GM21381 (cell line): ENCODE data around the gene PRELP.
"Not testable (repeated sequence)": the region's sequence is repeated elsewhere in the genome, so short reads cannot be mapped to it uniquely, and the experiment has no call there.

ENCODE experiments used
- ATAC-seq: cut with Tn5 transposase; IDR thresholded peaks from one replicate; pipeline ENCODE4 v1.9.1; 2021; ENCODE audit warnings: mild to moderate bottlenecking, moderate library complexity; ENCODE audit not compliant: unreplicated experiment

The PRELP gene

GRCh38 chr1:203475012-203475981, at the start of gene PRELP:
Gene PRELP, plus strand, starts transcription at chr1:203475806. Its CDS starts 7,379 bp downstream, at chr1:203483185.
- ATAC-seq = no peak

- no peak for ATAC-seq
These were observed 49.2 kb upstream of the PRELP start for GRCh38 chr1:203426366-203426765.

GRCh38 chr1:203426870-203427269, 48.7 kb upstream of the PRELP start:
- ATAC-seq = no peak

DNA sequence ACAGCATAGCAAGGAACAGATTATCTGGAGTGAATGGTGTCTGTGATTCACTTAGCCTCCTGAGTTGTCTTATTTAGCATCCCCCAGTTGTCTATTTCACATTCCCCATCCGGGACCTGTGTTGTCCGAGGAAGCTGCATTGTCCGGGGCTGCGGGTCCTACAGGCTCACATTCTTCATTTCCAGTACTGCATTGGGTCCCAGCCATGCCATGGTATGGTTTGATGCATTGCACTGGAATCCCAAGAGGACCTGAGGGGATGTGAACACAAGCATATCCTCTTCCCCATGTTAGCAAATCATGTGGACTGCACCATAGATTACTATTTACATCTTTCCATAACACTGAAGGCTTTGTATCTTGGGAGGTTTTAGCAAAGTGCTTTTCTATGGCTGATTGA, 48.2 kb upstream of the PRELP start:
- no peak for ATAC-seq

DNA sequence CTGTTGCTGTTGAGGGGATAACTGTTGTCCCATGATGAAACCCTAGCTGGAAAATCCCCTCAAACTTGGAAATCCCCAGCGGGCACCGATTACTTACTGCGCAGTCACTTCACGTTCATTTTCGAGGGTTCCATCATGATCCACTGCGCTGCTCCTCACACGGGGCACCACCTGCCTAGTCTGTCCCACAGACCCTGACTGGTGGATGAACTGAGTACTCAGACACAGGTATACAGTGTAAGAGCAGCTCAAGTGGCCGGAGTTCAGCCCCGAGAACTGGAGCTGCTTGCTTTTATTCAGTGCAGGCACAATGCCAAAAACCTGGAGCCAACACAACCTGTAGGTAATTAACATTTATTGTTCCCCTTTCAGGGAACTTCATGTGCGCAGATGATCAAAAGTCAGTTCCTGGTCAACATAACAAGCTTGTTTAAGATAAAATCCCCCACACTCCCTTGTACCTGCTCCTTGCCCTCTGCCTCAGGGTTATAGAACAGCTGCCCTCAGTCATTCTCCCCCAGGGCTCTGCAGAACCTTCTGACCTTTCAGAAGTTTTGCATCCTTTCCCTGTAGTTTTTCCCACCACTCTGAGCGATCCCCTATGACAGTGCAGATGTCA, 46.5 kb upstream of the PRELP start:
- ATAC-seq = no peak

GRCh38 chr1:203435615-203436014, 40.0 kb upstream of the PRELP start:
- ATAC-seq = no peak

DNA sequence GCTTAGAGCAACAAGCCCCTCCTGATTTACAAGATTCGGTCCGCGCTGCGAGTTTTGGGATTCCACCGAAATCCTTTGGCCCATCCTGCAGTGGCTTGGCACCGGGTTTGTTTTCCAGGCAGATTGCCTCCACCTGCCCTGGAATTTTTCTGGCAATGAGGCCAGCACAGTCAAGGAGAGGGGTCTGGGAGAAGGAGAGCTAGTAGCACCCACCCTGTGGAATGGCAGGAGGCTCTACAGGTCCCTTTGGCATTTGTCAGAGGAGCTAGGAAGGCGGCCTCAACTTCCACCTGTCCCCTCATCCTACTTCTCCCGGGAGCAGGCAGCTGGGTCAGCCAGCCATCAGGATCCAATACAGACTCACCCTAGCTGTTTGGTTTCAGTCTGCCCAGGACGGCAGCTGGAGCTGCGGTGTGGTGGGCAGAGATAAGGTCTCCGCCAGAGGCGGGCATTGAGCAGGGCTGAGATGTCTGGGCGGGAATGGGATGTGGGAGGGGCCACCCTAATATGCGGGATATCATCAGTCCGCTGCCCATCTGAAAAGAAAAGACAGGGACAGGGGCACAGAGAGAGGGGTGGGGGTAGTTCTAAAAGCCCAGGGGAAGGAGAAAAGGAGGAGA, 37.8 kb upstream of the PRELP start:
- no peak for ATAC-seq

DNA sequence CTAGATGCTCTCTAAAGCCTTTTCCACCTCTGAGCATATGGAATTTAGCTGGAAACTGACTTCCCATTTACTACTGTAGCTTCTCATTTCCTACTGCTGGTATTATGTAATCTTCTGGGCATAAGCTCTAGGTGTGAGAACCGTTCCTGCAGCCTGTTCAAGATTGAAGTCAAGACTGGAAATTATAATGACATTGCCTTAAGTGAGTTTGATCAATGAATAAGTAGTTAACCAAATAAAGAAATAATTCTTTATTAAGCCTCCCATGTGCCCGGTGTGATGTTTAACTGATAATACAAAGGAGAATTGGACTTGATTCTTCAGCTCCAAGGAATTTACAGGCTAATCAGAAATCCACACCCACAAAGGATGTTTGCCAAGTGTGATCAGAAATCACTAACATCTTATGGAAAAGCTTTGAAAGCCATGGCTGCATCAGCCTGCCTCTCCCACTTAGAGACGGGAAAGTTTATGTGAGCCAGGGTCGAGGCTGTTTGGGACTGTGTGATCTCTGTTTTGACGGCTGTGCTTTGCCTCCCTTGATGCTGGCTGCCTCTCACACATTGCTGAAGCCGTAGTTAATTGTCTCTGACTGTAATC, 36.4 kb upstream of the PRELP start:
- ATAC-seq = no peak

DNA sequence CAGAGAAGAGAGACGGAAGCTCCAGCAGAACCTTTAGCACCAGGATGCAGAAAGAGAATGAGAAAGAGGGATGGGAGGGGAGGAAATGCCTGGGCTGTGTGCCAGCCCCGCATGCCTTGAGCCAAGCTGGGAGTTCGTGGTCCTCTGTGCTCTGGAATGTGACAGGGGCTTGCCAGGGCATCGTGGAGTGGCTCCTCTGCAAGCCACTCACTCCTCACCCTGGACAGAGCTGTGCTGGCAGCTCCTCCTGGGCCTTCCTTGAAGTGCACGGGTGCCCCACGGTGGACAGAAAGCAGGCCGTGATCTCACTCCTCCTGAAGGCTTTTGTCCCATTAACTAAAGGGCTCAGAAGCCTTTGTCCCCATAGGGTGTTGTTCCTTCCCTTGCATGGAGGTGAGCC, 34.8 kb upstream of the PRELP start:
- ATAC-seq = no peak

- no peak for ATAC-seq
These were observed 33.8 kb upstream of the PRELP start for GRCh38 chr1:203441766-203442165.

GRCh38 chr1:203442821-203443220, 32.8 kb upstream of the PRELP start:
- ATAC-seq = no peak

- ATAC-seq = no peak
These were observed 32.3 kb upstream of the PRELP start for GRCh38 chr1:203443296-203443695.

GRCh38 chr1:203444171-203444576, 31.4 kb upstream of the PRELP start:
- no peak for ATAC-seq

- no peak for ATAC-seq
These were observed 28.5 kb upstream of the PRELP start for GRCh38 chr1:203447151-203447550.

- not testable (repeated sequence) for ATAC-seq
These were observed 28.0 kb upstream of the PRELP start for GRCh38 chr1:203447598-203447997.

GRCh38 chr1:203448521-203449061, 27.0 kb upstream of the PRELP start:
- ATAC-seq = no peak

DNA sequence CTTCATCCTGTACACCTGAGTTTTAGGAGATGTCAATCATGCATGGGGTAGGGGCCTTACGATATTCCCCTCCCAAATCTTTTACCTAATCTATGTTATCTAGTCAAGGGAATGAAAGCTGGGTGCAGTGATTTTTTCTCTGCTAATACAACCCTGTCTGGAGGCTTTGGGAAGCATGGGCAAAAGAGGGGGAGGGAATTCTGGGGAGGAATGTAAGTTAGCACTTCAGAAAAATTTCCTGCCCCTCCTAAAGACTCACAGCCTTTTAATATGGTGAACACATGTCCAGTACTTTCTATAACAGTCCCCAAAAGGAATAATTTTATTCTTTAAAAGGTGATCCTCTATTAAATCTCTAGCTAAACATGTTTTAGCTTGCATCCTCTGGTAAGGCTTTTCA, 25.6 kb upstream of the PRELP start:
- no peak for ATAC-seq

GRCh38 chr1:203450479-203451149, 25.0 kb upstream of the PRELP start:
- no peak for ATAC-seq

GRCh38 chr1:203451836-203452784, 23.5 kb upstream of the PRELP start:
- no peak for ATAC-seq
